ENCODE measurements around the gene NPW.

DNA sequence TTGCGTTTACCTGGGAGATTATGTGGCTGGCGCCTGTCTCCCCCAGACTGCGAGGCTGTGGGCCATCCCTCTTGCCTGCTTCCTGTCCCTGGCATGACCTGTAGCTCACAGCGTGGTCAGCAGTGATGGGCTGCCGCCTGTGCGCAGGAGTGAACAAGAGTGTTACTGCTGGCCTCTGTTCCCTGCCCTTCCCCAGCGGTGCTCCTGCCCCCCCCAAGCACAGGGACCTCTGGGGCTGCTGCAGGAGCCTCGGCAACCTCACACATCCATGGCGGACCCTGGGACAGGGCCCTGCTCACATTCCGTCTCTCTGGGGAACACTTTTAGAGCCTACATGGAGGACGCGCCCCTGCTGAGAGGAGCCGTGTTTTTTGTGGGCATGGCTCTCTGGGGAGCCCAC lies 38.8 kb downstream of the NPW start:
- no peak for TF ChIP-seq EP300 (IDR thresholded peaks at IDR 0.05)
- TF ChIP-seq, protein P1, sequence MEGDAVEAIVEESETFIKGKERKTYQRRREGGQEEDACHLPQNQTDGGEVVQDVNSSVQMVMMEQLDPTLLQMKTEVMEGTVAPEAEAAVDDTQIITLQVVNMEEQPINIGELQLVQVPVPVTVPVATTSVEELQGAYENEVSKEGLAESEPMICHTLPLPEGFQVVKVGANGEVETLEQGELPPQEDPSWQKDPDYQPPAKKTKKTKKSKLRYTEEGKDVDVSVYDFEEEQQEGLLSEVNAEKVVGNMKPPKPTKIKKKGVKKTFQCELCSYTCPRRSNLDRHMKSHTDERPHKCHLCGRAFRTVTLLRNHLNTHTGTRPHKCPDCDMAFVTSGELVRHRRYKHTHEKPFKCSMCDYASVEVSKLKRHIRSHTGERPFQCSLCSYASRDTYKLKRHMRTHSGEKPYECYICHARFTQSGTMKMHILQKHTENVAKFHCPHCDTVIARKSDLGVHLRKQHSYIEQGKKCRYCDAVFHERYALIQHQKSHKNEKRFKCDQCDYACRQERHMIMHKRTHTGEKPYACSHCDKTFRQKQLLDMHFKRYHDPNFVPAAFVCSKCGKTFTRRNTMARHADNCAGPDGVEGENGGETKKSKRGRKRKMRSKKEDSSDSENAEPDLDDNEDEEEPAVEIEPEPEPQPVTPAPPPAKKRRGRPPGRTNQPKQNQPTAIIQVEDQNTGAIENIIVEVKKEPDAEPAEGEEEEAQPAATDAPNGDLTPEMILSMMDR (IDR thresholded peaks at IDR 0.05) = no peak

Measured in stomach (tissue), 4 donors.